HFF-Myc (cell line): ENCODE data around the gene AANAT.
A peak's percentile ranks its signal among the peaks of the same experiment; 100 is the strongest.

Source experiments
- DNase-seq: peaks from one replicate; pipeline ENCODE4 v3.0.0-alpha.2; 2011; ENCODE audit warnings: low read depth; ENCODE audit errors: extremely low read depth
- H3K4me3 ChIP-seq: replicated peaks from 2 replicates; pipeline ENCODE4 v1.5.1; 2011; ENCODE audit warnings: low read depth, mild to moderate bottlenecking, control low read depth, low read length
- TF ChIP-seq, protein P1 (sequence below): IDR thresholded peaks from 2 replicates; pipeline ENCODE4 v1.5.1; 2012; ENCODE audit warnings: mild to moderate bottlenecking, low read depth, low read length, control low read depth; ENCODE audit errors: missing control alignments

AANAT gene

DNA sequence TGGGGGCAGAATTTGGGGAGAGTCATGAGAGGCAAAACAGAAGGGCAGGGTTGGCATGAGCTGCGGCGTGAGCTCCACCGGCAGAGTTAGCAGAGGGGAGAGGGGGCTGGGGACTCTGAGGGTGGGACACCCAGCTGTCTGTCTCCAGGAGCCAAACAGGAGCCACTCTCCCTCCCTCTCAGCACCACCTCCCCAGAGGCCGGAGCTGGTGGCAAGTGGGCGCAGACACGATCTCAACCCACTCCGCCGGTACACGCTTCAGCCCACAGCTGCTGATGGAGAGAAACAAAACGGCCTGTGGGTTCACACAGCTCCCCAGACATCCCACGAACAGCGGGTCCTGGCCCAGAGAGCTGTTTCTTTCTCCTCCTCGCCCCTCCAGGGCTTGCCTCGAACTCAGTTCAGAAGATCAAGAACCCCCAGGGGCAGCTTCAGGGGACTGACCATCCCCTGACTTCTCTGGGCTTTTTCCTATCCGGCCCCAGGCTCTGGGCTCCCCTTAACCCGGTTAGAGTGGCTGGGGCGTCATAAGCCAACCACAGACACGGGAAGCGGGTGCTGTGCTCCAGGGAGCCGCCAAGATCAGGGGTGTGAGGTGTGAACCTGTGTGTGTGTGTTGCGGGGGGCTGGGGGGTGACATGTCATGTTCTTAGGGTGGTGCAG lies 26.2 kb downstream of the AANAT start:
- TF ChIP-seq, protein P1, sequence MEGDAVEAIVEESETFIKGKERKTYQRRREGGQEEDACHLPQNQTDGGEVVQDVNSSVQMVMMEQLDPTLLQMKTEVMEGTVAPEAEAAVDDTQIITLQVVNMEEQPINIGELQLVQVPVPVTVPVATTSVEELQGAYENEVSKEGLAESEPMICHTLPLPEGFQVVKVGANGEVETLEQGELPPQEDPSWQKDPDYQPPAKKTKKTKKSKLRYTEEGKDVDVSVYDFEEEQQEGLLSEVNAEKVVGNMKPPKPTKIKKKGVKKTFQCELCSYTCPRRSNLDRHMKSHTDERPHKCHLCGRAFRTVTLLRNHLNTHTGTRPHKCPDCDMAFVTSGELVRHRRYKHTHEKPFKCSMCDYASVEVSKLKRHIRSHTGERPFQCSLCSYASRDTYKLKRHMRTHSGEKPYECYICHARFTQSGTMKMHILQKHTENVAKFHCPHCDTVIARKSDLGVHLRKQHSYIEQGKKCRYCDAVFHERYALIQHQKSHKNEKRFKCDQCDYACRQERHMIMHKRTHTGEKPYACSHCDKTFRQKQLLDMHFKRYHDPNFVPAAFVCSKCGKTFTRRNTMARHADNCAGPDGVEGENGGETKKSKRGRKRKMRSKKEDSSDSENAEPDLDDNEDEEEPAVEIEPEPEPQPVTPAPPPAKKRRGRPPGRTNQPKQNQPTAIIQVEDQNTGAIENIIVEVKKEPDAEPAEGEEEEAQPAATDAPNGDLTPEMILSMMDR, result no peak
- no peak for DNase-seq
- no peak overlapping the region for H3K4me3 ChIP-seq

DNA sequence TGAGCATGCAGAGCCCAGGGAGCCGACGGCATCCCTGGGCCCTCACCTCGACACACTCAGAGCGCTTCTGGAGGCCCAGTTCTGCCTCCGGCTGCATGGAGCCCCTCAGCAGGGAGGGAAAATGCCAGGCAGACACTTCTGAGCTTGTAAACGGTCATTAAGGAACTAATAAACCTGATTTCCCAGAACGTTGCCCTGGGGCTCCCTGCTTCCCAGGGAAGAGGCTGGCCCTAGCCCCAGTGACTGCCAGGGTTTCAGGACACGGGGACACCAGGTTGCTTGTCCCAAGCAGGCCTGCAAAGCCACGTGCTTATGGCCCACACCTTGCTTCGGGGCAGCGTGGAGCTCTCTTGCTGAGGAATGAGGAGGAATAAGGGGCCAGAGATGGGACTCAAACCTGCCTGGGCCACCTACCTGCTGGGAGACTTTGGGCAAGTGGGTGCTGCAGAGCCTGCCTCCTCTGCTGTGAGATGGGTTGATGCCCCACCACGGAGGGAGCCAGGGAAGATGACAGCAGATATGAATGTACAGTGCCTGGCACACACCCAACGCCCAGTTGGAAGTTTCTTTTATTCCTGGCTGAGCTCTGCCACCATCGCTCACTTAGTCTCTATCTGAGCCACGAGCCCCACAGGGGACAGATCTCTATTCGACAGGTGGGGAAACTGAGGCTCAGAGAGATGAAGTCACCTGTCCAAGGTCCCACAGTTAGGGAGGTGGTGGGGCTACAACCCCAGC lies 28.4 kb downstream of the AANAT start:
- H3K4me3 ChIP-seq, result no peak overlapping the region
- DNase-seq, result no peak
- TF ChIP-seq, protein P1, result no peak

DNA sequence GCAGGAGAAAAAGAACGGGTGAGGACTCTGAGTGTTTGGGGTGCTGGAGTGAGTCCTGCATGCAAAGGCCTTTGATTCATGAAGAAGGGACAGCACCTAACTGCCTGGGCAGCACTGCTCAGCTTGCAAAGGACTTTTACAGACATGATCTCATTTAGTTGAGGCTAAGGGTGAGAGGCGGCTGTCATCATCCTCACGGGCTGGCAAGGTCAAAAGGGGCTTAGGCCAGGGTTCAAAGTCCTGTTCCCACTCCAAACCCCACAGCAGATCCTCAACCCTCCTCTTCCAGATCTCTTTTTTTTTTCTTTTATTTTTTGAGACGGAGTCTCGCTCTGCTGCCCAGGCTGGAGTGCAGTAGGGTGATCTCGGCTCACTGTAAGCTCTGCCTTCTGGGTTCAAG lies 29.1 kb downstream of the AANAT start:
- no peak overlapping the region for H3K4me3 ChIP-seq
- TF ChIP-seq, protein P1, result no peak
- DNase-seq, result no peak

DNA sequence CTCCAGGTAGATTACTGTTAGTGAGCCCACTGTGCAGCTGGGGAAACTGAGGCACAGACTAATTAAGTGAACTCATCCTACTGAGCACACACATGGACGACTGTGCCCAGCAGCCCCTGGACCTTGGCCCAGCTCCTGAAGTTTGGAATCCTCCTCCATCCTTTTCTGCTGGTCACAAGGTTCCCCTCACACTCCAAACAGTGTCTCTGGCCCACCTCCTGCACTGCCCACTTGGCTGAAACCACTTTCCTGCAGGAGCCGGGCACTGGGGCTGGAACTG lies 30.2 kb downstream of the AANAT start:
- peak overlapping the region; percentile 27 for H3K4me3 ChIP-seq
- TF ChIP-seq, protein P1, result no peak
- no peak for DNase-seq

DNA sequence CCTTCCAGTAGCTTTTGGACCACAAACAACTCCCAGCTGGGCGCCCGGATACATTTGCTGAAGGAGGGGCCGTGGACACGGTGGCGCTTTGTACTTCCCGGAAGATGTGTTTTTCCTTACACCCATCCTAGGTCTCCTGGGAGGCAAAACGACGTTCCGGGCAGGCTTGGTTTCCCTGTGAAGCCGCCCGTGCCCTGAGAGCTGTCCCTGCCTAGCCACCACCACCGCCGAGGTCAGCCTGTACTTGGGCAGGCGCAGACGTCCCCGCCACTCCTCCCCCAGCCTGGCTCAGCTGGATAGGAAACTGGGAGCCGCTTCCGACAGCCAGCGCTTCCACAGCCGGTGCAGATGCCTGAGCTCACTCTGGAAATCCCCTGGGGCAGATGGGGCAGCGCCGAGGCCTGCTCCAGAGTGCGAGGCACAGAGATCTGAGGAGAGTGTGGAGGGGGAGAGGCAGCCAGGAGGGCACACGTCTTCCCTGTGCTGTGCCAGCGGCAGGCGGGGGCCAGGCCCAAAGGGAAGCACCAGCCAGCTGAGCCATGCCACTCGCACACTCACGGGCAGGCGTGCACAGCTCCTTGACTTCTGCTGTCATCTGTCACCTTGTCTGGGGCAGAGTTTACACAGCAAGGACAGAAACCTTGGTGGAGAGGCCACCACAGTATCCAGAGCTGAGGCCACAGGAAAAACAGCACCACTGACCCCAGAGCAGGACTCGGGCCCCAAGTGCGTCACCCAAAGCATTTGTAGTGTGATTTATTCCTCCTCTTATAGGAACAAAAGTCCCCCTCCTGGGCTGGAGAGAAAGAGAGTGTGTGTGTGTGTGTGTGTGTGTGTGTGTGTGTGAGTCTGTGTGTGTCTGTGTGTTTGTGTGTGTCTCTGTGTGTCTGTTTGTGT lies 30.8 kb downstream of the AANAT start:
- DNase-seq, result peak; percentile 48
- TF ChIP-seq, protein P1, result no peak
- peak overlapping the region; percentile 27 for H3K4me3 ChIP-seq

DNA sequence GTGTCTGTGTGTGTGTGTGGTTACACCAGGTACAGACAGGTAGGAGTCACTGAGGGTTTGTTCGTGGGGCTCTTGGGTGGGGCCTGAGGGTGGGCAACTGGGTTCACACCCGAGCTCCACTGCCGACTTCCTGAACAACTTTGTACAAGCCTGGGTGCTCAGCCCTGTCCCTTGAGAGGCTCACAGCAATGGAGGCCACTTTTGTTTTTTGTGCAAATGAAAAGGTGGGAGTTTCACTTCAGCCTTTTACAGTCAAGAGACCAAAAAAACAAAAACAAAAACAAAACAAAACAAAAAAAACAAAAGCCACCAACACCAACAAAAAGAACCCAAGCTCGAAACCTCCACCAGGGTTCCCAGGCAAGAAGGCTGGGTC lies 31.5 kb downstream of the AANAT start:
- peak overlapping the region; percentile 90 for H3K4me3 ChIP-seq
- TF ChIP-seq, protein P1, result no peak
- no peak for DNase-seq
